Left ventricle myocardium inferior (tissue), 1 donor: Measurements from ENCODE around the gene PRRG3. TPM values are rescaled to one million over a fixed set of nuclear protein-coding genes. Genes with fewer than 3 reads are reported as not detected.

ENCODE experiments used
- DNase-seq: peaks from one replicate; pipeline ENCODE4 v3.0.0-alpha.2; 2020
- H3K27ac ChIP-seq: fragments of 200-600 bp; replicated peaks from 2 replicates; pipeline ENCODE4 v1.8.0; 2021
- H3K27me3 ChIP-seq: fragments of 200-600 bp; 2 replicates; pipeline ENCODE4 v1.8.0; 2021; ENCODE audit warnings: low read depth
- H3K36me3 ChIP-seq: fragments of 200-600 bp; 2 replicates; pipeline ENCODE4 v1.8.0; 2021
- H3K4me1 ChIP-seq: fragments of 200-600 bp; 2 replicates; pipeline ENCODE4 v1.8.0; 2021
- H3K4me3 ChIP-seq: fragments of 200-600 bp; 2 replicates; pipeline ENCODE4 v1.8.0; 2021; ENCODE audit warnings: mild to moderate bottlenecking, moderate library complexity
- H3K9me3 ChIP-seq: fragments of 200-600 bp; replicated peaks from 2 replicates; pipeline ENCODE4 v1.8.0; 2021
- intact Hi-C: fragments of 100-400 bp; cut with micrococcal nuclease; formaldehyde crosslinking; loops from one replicate; pipeline ENCODE4 v1.11.0; 2022
- total RNA-seq: library from RNA; stranded (reverse); fragmentation: NEBNext Ultra II Directional; extraction: Animal tissue kit (Norgen Biotek cat#: 25700); gene quantifications from one replicate; pipeline ENCODE4 v1.2.1, GENCODE V29; 2021
- TF ChIP-seq, protein P1 (sequence below): fragments of 200-600 bp; IDR thresholded peaks from 2 replicates; pipeline ENCODE4 v1.8.0; 2021; ENCODE audit warnings: antibody characterized with exemption, mild to moderate bottlenecking, borderline replicate concordance
- donor health status: DM: no; HTN: yes; CAD: no; lungs with severe emphysema.

The PRRG3 gene
- total RNA-seq, 1 donor from 2014 or later: 2.7 TPM

DNA sequence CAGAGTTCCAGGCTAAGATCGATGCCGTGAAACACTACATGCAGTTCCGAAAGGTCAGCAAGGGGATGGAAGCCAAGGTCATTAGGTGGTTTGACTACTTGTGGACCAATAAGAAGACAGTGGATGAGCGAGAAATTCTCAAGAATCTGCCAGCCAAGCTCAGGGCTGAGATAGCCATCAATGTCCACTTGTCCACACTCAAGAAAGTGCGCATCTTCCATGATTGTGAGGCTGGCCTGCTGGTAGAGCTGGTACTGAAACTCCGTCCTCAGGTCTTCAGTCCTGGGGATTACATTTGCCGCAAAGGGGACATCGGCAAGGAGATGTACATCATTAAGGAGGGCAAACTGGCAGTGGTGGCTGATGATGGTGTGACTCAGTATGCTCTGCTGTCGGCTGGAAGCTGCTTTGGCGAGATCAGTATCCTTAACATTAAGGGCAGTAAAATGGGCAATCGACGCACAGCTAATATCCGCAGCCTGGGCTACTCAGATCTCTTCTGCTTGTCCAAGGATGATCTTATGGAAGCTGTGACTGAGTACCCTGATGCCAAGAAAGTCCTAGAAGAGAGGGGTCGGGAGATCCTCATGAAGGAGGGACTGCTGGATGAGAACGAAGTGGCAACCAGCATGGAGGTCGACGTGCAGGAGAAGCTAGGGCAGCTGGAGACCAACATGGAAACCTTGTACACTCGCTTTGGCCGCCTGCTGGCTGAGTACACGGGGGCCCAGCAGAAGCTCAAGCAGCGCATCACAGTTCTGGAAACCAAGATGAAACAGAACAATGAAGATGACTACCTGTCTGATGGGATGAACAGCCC, 48.6 kb downstream of the PRRG3 start:
- no peaks in the 10 kb centered on the region for H3K9me3 ChIP-seq
- no peak for DNase-seq
- H3K4me3 ChIP-seq: no peak overlapping the region
- no peaks in the 10 kb centered on the region for H3K27me3 ChIP-seq
- no peak overlapping the region for H3K27ac ChIP-seq
- no peaks in the 10 kb centered on the region for H3K4me1 ChIP-seq
- intact Hi-C loops: no loop called here
- H3K36me3 ChIP-seq: no peaks in the 10 kb centered on the region
- TF ChIP-seq, protein P1, sequence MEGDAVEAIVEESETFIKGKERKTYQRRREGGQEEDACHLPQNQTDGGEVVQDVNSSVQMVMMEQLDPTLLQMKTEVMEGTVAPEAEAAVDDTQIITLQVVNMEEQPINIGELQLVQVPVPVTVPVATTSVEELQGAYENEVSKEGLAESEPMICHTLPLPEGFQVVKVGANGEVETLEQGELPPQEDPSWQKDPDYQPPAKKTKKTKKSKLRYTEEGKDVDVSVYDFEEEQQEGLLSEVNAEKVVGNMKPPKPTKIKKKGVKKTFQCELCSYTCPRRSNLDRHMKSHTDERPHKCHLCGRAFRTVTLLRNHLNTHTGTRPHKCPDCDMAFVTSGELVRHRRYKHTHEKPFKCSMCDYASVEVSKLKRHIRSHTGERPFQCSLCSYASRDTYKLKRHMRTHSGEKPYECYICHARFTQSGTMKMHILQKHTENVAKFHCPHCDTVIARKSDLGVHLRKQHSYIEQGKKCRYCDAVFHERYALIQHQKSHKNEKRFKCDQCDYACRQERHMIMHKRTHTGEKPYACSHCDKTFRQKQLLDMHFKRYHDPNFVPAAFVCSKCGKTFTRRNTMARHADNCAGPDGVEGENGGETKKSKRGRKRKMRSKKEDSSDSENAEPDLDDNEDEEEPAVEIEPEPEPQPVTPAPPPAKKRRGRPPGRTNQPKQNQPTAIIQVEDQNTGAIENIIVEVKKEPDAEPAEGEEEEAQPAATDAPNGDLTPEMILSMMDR: no peak

DNA sequence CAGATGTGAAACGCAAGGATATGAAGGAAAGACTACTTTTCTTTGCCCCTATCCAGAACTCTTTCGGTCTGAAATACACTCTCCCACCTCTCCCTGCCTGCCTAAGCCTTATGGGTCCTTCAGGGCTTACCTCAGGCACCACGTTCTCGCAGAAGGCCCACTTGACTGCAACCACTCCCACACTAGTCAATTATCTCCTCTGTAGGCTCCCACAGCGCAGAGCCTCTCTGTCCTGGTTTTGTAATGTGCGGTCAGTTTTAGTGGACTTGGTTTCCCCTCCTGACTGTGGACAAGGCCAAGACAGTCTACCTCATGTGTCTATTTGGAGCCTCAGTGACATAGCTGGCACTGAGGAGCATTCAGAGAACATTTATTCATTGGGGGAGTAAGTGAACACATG, 50.4 kb downstream of the PRRG3 start:
- DNase-seq: no peak
- TF ChIP-seq, protein P1: no peak
- Histone ChIP-seq H3K36me3 (no peaks in the 10 kb centered on the region), H3K27me3 (no peaks in the 10 kb centered on the region), H3K27ac (no peak overlapping the region), H3K9me3 (no peaks in the 10 kb centered on the region), H3K4me3 (no peak overlapping the region), H3K4me1 (no peaks in the 10 kb centered on the region)
- intact Hi-C loops: no loop called here

DNA sequence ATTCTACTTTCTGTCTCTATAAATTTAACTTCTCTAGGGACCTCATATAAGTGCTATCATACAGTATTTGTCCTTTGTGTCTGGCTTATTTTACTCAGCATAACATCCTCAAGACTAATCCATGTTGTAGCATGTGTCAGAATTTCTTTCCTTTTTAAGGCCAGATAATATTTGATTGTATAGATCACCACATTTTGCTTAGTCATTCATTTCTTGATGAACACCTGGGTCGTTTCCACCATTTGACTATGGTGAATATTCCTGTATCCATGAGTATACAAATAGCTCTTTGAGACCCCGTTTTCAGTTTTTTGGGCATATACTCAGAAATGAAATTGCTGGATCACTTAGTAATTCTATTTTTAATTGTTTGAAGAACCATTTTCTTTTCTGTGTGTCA, 51.2 kb downstream of the PRRG3 start:
- intact Hi-C loops: no loop called here
- Histone ChIP-seq H3K27me3 (no peaks in the 10 kb centered on the region), H3K27ac (no peak overlapping the region), H3K4me3 (no peak overlapping the region), H3K36me3 (no peaks in the 10 kb centered on the region), H3K9me3 (no peaks in the 10 kb centered on the region), H3K4me1 (no peaks in the 10 kb centered on the region)
- DNase-seq: no peak
- TF ChIP-seq, protein P1: no peak

DNA sequence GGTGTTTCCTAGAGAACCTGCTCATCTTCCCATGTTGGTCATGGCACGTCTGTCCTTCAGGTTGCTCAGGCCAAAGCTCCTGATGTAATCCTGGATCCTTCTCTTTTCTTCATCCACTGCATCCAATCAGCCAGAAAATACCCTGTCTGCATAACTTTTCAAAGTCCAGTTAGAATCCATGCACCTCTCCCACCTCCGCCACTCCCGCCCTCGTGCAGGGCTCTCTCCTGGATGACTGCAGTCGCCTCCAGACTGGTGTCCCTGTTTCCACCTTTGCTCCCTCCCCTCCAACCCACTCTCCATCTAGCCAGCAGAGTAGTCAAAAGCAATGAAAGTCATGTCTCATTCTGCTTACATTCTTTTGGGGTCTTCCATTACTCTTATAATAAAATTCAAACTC, 55.3 kb downstream of the PRRG3 start:
- Histone ChIP-seq H3K27me3 (no peaks in the 10 kb centered on the region), H3K36me3 (no peaks in the 10 kb centered on the region), H3K27ac (no peak overlapping the region), H3K4me1 (peaks cover 3% of the 10 kb centered on the region), H3K4me3 (no peak overlapping the region), H3K9me3 (no peaks in the 10 kb centered on the region)
- DNase-seq: no peak
- intact Hi-C loops: loop anchor here (10.0 kb wide), 1 partner anchor 884 kb away; the partner anchor contains the start of gene GABRQ
- TF ChIP-seq, protein P1: no peak

DNA sequence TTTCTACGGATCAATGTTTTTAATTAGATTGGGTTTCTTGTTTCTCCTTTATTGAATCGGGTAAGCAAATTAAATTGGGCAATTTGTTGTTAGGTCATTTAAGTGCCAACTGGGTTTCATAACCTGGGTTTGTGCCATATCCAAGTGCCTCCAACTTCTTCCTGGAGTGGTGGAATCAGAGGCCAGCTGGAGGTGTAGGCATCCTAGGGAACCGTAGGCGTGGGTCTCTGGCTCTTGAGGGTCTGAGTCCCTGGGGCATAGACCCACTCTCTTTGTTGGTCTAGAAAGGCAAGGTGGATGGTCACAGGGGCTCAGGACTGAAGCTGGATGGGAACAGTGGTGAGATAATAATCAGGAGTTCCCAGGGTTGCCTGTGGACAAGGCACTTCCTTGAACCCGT, 57.6 kb downstream of the PRRG3 start:
- H3K4me3 ChIP-seq: no peak overlapping the region
- TF ChIP-seq, protein P1: no peak
- no peak for DNase-seq
- intact Hi-C loops: loop anchor here (10.0 kb wide), 1 partner anchor 882 kb away; the partner anchor contains the start of gene GABRQ
- no peaks in the 10 kb centered on the region for H3K27me3 ChIP-seq
- no peaks in the 10 kb centered on the region for H3K36me3 ChIP-seq
- H3K4me1 ChIP-seq: peaks cover 3% of the 10 kb centered on the region
- no peaks in the 10 kb centered on the region for H3K9me3 ChIP-seq
- H3K27ac ChIP-seq: no peak overlapping the region
